Gastrocnemius medialis (tissue), 4 donors: ENCODE data around the gene RNF207. TPM values are rescaled to one million over a fixed set of nuclear protein-coding genes. Genes with fewer than 3 reads are reported as not detected.
A peak's percentile ranks its signal among the peaks of the same experiment; 100 is the strongest.

Source experiments
- ATAC-seq, 2 donors: fragments of 150-250 bp; one replicate each; pipeline ENCODE4 v1.9.1; 2016
- DNase-seq, 2 donors: peaks; one replicate each; pipeline ENCODE4 v3.0.0-alpha.2; 2019
- H3K27ac ChIP-seq, 4 donors: fragments of 200-600 bp; sonication (generic); 1 replicate in 1 of 4; 2 replicates in 3 of 4; pipeline ENCODE4 v1.5.1; 2016 to 2018; ENCODE audit warnings: mild to moderate bottlenecking in 2 of 4, moderate library complexity in 1 of 4
- H3K27me3 ChIP-seq, 3 donors: fragments of 200-600 bp; sonication (generic) in 2 of 3; 1 replicate in 1 of 3; 2 replicates in 2 of 3; pipeline versions ENCODE4 v1.5.1 to v1.6.0; 2016 to 2019; ENCODE audit warnings: mild to moderate bottlenecking in 1 of 3, moderate library complexity in 1 of 3
- H3K36me3 ChIP-seq, 2 donors: fragments of 200-600 bp; sonication (generic) in 1 of 2; one replicate each; pipeline ENCODE4 v1.5.1; 2017 to 2018
- H3K4me1 ChIP-seq, 2 donors: fragments of 200-600 bp; sonication (generic) in 1 of 2; one replicate each; pipeline ENCODE4 v1.5.1; 2016 to 2017; ENCODE audit warnings: mild to moderate bottlenecking in 2 of 2
- H3K4me3 ChIP-seq, 4 donors: fragments of 200-600 bp; sonication (generic) in 3 of 4; 1 replicate in 1 of 4; 2 replicates in 3 of 4; pipeline ENCODE4 v1.5.1; 2016 to 2019; ENCODE audit warnings: mild to moderate bottlenecking in 2 of 4
- H3K9me3 ChIP-seq, 3 donors: fragments of 200-600 bp; sonication (generic) in 2 of 3; 1 replicate in 1 of 3; 2 replicates in 2 of 3; pipeline ENCODE4 v1.5.1; 2016 to 2019
- CTCF ChIP-seq, 5 experiments: fragments of 450-650 bp in 3 of 5; fragments of 200-600 bp in 2 of 5; sonication (generic) in 2 of 5; IDR thresholded peaks in 4 of 5; conservative IDR thresholded peaks in 1 of 5; 1 replicate in 4 of 5; 2 replicates in 1 of 5; pipeline ENCODE4 v1.5.1; 2016 to 2019; ENCODE audit warnings: antibody characterized with exemption in 5 of 5, mild to moderate bottlenecking in 3 of 5, moderate library complexity in 3 of 5
- POLR2A ChIP-seq, 2 donors: fragments of 450-650 bp; IDR thresholded peaks; one replicate each; pipeline ENCODE4 v1.6.1; 2017; ENCODE audit warnings: antibody characterized with exemption in 2 of 2, mild to moderate bottlenecking in 2 of 2, moderate library complexity in 2 of 2
- in situ Hi-C, 4 donors: fragments of 200-750 bp; cut with MboI; loops; one replicate each; pipeline versions ENCODE4 v1.15.0 to v1.8.0; 2017; ENCODE audit warnings: low sequenced_read_pairs in 4 of 4
- intact Hi-C: fragments of 100-400 bp; cut with DNase I; formaldehyde crosslinking; loops from one replicate; pipeline ENCODE4 v1.15.1; 2023; ENCODE audit warnings: low total_unique reads
- total RNA-seq, 4 donors: library from RNA; depleted of rRNA; stranded (reverse); fragments of >200 nt; gene quantifications; one replicate each; pipeline versions ENCODE4 v1.1.0 to v1.2.3, GENCODE V29; 2016

RNF207 gene
- total RNA-seq, 4 donors from 2014 or later = 0.29 to 4.7 (median 0.99) TPM

DNA sequence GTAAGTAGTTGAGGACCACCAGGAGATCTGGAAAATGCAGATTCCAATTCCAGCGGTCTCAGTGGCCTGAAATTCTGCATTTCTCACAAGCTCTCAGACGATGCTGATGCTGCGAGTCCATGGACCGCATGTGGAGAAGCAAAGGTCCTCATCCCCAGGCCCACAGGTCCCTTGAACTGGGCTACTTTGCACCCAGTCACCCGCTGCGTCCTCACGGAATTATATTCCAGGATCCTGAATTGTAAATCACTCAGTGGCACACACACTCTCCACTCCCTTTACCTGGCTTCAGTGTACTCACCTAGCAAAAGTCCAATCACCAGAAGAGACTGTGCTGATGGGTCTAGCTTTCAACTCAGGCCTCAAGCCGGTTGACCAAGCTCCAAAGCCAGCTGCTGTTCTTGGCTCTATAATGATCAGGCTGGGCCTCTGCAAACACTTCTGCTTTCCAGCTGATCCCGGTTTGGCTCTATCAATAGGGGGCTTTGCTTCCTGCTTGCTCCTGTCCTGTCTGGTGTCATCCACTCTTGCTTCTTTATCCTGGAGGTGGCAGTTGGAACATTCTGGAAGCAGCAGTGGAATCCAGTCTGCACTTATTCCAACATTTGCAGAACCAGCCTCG is 5.6 kb upstream of the RNF207 start:
- intact Hi-C loops (no loop called here), in situ Hi-C loops (no loop called here)
- DNase-seq (no peak), ATAC-seq (no peak)
- Histone ChIP-seq H3K9me3 (no peaks in the 10 kb centered on the region), H3K4me3 (peak overlapping the region; percentile 56 to 92 (median 84)), H3K4me1 (peaks cover 13 to 24% of the 10 kb centered on the region in 2 donors), H3K27ac (peak overlapping the region; percentile 82 to 84 (median 83)), H3K27me3 (peaks cover 2 to 6% (median 2%) of the 10 kb centered on the region in 3 donors), H3K36me3 (peaks cover 0 to 15% of the 10 kb centered on the region in 2 donors)
- TF ChIP-seq POLR2A (IDR thresholded peaks at IDR 0.05) (no peak), CTCF (IDR thresholded peaks at IDR 0.05 in 4 of 5, conservative IDR thresholded peaks at IDR 0.05 in 1 of 5) (no peak)

GRCh38 chr1:6202256-6202655 is 3.7 kb upstream of the RNF207 start:
- Histone ChIP-seq H3K27ac (no peak overlapping the region), H3K27me3 (peaks cover 7 to 18% (median 16%) of the 10 kb centered on the region in 3 donors), H3K36me3 (no peaks in the 10 kb centered on the region), H3K9me3 (no peaks in the 10 kb centered on the region), H3K4me3 (no peak overlapping the region), H3K4me1 (peaks cover 20 to 38% of the 10 kb centered on the region in 2 donors)
- ATAC-seq (no peak), DNase-seq (no peak)
- intact Hi-C loops (no loop called here), in situ Hi-C loops (no loop called here)
- TF ChIP-seq CTCF (IDR thresholded peaks at IDR 0.05 in 4 of 5, conservative IDR thresholded peaks at IDR 0.05 in 1 of 5) (no peak), POLR2A (IDR thresholded peaks at IDR 0.05) (no peak)

GRCh38 chr1:6206520-6206855 is 569 bp downstream of the RNF207 start:
- intact Hi-C loops = no loop called here
- Histone ChIP-seq H3K4me3 (peak overlapping the region; percentile 49 to 63 (median 60)), H3K4me1 (peaks cover 7 to 25% of the 10 kb centered on the region in 2 donors), H3K27ac (peak overlapping the region in 3 of 4 donors; percentile 65 to 70 (median 65)), H3K36me3 (no peaks in the 10 kb centered on the region), H3K9me3 (no peaks in the 10 kb centered on the region), H3K27me3 (peaks cover 7 to 18% (median 18%) of the 10 kb centered on the region in 3 donors)
- no peak for ATAC-seq
- in situ Hi-C loops = no loop called here
- no peak for TF ChIP-seq POLR2A (IDR thresholded peaks at IDR 0.05)
- no peak for TF ChIP-seq CTCF (IDR thresholded peaks at IDR 0.05 in 4 of 5, conservative IDR thresholded peaks at IDR 0.05 in 1 of 5)
- no peak for DNase-seq

DNA sequence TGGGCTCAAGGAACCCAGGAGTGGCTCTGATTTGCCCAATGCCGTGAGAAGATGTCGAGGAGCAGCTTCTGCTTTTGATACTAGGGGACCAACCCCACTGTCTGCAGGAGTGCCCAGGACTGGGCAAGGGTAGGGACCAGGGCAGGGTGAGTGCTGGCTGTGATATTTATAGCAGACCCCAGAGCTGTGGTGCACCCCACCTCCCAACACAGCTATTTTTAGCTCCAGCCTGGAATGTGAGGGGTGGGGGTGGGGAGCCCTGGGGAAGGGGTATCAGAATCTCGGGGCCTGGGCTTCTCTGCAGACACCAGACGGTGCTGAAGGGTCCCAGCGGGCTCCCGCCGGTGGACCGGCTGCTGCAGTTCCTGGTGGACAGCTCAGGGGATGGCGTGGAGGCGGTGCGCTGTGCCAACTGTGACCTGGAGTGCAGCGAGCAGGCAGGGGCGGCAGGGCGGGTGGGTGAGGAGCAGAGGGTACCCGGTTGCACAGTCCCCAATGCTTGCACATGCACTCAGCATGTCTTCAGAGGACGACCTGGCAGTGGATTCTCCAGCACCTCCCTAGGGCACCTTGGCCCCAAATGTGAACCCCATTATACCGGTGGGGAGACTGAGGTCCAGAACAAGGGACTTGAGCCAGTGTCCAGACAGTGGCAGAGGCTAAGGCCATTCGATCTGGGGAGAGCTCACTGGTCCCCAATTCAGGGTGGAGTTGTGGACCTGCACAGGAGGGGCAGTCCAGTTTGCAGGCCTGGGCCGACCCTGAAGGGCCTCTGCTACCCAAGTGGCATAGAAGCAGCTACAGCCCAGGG is 1.4 kb downstream of the RNF207 start:
- no peak overlapping the region for H3K27ac ChIP-seq
- no peaks in the 10 kb centered on the region for H3K36me3 ChIP-seq
- DNase-seq (no peak), ATAC-seq (no peak)
- intact Hi-C loops = no loop called here
- peaks cover 7 to 25% of the 10 kb centered on the region in 2 donors for H3K4me1 ChIP-seq
- H3K27me3 ChIP-seq = peaks cover 7 to 18% (median 18%) of the 10 kb centered on the region in 3 donors
- no peaks in the 10 kb centered on the region for H3K9me3 ChIP-seq
- in situ Hi-C loops = no loop called here
- no peak overlapping the region for H3K4me3 ChIP-seq
- TF ChIP-seq CTCF (IDR thresholded peaks at IDR 0.05 in 4 of 5, conservative IDR thresholded peaks at IDR 0.05 in 1 of 5) (no peak), POLR2A (IDR thresholded peaks at IDR 0.05) (no peak)
